VCaP (cell line): ENCODE data around the gene CEP76.
"Not testable (repeated sequence)": the region's sequence is repeated elsewhere in the genome, so short reads cannot be mapped to it uniquely, and the experiment has no call there.

Source experiments
- H3K27ac ChIP-seq: fragments of 450-650 bp; 2 replicates; pipeline ENCODE4 v1.5.1; 2017
- CTCF ChIP-seq: fragments of 450-650 bp; conservative IDR thresholded peaks from 2 replicates; pipeline ENCODE4 v1.5.1; 2017; ENCODE audit warnings: mild to moderate bottlenecking, moderate library complexity

Gene CEP76

GRCh38 chr18:12628706-12629702 is 73.5 kb downstream of the CEP76 start:
- H3K27ac ChIP-seq = no peak overlapping the region
- TF ChIP-seq CTCF = no peak

GRCh38 chr18:12627199-12627598 is 75.3 kb downstream of the CEP76 start:
- H3K27ac ChIP-seq = not testable (repeated sequence)

- H3K27ac ChIP-seq = no peak overlapping the region
- TF ChIP-seq CTCF = no peak
Measured at GRCh38 chr18:12625241-12625640, 77.3 kb downstream of the CEP76 start.
